HG02840 (cell line): Measurements from ENCODE around the gene TUBG2.
"Not testable (repeated sequence)": the region's sequence is repeated elsewhere in the genome, so short reads cannot be mapped to it uniquely, and the experiment has no call there.

Experiments used
- ATAC-seq: cut with Tn5 transposase; IDR thresholded peaks from one replicate; pipeline ENCODE4 v1.9.1; 2021; ENCODE audit warnings: mild to moderate bottlenecking, moderate library complexity, moderate number of reproducible peaks; ENCODE audit not compliant: unreplicated experiment, low FRiP score

The TUBG2 gene

DNA sequence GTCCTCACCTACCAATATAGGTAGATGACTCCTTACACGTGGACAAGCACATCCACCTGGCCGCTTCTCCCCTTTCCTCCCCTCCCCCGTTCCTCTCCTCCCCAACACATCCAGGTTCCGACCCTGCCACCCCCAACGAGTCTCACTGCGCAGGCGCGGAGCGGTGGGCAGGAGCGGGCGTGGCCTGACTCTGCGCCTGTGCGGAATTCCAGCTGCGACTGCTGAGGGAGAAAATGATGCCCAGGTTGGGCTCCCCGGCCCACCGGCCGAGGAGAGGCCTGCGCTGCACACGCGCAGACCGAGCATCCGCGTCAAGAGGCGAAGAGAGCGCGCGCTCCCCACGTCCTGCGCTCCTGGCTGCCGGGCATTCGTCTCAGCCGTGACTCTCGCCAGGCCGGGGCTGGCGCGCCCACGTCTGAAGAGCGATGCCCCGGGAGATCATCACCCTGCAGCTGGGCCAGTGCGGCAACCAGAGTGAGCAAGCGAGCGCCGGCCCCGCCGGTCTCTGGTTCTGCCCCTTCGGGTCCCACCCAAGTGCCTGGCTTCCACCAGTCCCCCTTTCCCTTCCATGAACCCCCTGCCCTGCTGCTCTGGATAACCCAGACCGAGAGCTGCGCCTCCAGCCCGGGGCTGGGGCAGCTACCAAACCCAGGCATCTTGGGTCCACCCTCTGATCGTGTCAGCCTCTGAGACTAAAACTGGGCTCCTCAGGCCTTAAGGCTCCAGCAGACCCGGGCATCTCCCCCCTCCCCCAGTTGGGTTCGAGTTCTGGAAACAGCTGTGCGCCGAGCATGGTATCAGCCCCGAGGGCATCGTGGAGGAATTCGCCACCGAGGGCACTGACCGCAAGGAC lies at the start of gene TUBG2:
Gene TUBG2, plus strand, starts transcription at position 206 of the 853 bp plus-strand sequence. Its CDS starts 220 bp downstream, at position 426.
- ATAC-seq, result peak; percentile 47

DNA sequence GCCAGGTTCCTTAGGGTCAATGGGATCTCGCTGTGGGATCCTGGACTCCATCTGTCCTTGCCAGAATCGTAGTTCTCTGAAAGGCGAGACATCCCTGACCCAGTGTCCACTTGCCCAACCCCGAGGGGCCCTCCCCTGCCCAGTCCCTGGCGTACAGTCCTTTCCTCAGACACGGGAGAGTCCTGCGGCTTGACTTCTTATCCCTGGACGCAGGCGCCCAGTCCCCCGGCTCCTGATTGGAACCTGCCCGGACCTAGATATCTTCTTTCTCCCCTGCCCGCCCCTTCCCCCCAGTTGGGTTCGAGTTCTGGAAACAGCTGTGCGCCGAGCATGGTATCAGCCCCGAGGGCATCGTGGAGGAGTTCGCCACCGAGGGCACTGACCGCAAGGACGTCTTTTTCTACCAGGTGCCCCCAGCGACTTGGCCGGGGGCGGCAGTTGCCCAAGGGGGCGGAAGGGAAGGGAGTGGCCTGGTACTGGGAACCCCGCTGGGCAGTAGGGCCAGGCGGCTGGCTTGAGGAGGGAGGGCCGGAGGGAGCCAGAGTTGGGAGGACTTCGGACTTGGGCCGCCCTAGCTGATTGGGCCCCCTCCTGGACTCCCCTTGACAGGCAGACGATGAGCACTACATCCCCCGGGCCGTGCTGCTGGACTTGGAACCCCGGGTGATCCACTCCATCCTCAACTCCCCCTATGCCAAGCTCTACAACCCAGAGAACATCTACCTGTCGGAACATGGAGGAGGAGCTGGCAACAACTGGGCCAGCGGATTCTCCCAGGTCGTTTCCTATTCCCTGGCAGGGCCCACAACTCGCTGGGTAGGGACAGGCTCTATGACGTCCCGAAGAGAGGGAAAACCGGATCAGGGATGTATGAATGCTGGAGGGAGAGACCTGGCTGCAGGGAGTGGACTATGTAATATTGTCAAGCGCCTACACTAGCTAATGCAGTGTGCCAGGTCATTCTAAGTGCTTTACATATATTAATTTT lies 49.0 kb upstream of the TUBG2 start:
- peak; percentile 11 for ATAC-seq

DNA sequence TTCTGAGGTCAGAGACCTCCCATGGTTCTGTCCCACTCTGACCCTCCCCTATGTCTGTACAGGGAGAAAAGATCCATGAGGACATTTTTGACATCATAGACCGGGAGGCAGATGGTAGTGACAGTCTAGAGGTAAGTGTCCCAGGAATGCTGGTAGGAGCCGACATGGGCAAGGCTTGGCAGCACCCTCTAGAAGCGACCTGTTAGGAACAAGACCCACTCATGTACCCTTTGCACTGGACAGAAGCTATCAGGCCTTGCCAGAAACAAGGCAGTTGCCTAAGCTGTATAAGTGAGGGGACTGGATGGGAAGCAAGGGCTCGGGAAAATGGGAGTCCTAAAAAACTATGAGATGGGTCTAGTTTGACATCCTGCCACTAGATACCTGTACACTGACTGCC lies 47.1 kb upstream of the TUBG2 start:
- no peak for ATAC-seq

DNA sequence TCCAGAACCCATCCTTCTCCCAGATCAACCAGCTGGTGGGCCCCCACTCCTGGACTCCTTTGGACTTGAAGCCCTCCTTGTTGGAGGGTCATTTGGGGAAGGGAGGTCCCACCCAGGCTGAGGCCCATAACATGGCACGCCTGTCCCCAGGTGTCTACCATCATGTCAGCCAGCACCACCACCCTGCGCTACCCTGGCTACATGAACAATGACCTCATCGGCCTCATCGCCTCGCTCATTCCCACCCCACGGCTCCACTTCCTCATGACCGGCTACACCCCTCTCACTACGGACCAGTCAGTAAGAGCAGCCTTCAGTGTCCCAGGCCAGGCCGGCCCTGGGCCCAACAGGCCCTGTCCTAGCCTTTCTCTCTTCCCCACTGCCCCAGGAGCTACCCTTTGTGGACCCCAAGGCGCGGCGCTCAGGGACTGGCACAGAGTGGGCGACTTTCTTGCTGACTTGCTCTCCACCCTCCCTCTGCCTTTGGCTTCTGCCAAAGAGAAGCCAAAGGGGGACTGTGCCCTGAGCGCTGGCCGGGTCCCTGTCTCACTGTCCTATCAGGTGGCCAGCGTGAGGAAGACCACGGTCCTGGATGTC lies 45.3 kb upstream of the TUBG2 start:
- ATAC-seq, result no peak

DNA sequence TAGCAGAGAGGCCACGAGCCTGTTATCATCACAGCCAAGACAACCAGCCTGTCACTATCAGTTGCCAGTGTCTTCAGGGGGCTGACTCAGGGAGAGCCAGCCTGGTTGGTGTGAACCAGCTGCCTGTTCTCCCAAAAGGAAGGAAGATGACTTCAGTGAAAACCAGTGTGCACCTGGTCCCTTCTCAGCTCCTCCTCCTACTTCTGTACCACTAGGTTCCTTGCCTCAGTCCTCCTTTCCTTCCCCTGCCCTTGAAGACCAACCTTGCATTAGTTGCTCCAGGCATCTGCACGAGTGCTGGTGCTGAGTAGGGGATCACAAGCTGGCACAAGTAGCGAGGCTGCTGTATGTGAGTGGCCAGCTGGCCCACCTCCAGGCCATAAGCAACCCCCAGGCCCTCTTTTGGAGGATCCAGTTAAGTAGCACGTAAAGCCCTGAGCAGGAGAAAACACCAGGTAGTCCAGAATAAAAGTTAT lies 41.1 kb upstream of the TUBG2 start:
- ATAC-seq, result no peak

DNA sequence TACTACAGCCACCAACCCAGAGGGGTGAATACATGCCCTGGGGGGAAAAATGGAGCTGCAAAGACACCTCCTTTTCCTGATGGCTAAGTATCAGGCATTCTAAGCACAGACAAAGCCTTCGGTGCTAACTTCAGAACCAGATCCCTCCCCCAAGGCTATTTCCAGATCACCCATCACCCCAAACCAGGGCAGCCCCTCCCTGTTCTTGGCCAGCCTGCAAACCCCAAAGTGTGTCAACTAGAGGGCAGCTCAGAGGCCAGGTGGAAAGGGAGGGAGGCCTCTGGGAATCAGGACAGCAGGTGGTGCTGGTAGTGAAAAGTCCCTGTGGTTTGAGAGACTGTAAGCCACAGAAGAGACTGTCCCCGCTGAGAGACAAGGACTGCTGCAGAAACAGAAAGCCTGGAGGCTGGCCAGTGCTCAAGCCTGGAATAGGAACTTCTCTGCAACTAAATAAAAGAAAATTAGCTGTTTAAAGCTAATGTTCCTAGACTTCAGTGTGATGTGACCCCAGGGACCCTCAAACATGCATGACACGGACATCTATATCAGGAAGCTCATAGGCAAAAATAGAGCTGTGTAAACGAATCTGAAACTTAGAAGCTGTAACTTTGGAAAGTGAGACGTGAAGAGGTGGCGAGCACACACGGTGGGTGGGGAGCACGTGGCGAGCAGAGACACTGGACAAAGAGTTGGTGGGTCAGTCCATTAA lies 40.5 kb upstream of the TUBG2 start:
- ATAC-seq, result no peak

DNA sequence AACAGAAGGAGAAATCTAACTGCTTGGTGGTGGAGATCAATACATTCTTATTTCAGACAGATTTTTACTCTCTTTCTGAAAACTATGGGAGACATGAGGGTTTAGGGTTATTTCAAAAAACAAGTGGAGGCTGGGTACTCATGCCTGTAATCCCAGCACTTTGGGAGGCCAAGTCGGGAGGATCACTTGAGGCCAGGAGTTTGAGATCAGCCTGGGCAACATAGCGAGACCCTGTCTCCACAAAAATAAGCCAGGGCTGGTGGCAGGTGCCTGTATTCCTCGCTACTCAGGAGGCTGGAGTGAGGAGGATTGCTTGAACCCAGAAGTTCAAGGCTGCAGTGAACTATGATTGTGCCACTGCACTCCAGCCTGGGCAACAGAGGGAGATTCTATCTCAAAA lies 37.1 kb upstream of the TUBG2 start:
- not testable (repeated sequence) for ATAC-seq

DNA sequence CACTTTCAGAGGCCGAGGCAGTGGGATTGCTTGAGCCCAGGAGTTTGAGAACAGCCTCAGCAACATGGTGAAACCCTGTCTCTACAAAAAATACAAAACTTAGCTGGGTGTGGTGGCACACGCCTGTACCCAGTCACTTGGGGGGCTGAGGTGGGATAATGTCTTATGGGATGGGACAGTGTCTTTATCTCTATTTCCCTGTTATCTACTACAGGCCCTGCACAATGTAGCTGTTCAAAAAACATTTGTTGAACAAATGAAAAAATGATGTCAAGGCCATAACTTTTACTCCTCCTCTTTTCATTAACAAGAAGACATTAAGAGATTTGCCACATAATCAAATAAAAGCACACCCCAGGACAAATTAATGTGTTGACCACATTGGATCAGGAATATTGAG lies 35.8 kb upstream of the TUBG2 start:
- no peak for ATAC-seq

DNA sequence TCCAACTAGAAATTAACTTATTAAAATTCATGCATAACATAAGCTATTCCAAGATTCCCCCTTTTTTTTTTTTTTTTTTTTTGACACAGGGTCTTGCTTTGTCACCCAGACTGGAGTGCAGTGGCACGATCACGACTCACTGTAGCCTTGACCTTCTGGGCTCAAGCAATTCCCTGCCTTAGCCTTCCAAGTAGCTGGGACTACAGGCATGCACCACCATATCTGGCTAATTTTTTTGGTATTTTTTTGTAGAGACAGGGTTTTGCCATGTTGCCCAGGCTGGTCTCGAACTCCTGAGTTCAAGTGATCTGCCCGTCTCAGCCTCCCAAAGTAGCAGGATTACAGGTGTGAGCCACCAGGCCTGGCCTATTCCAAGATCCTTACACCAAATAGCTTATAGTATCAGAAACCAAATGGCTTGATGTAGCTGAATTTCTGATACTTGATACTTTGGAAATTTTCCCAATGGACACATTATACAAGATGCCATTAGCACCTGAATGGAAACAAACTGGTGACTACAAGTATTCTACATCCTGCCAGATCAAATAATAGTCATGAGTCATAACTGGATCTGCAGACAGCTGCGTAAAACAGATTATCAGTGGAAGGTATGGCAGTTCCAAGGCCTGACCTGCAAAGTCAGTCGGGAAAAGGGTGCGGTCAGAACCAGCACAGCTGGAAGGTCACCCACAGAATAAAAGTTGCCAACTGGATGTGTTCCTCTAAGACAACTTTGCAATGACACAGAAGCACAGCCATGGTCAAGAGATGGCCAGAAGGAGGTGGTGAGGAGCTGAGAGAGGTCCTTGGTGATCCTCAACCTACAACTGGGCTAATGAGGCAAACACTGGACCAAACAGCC lies 35.1 kb upstream of the TUBG2 start:
- ATAC-seq, result no peak

DNA sequence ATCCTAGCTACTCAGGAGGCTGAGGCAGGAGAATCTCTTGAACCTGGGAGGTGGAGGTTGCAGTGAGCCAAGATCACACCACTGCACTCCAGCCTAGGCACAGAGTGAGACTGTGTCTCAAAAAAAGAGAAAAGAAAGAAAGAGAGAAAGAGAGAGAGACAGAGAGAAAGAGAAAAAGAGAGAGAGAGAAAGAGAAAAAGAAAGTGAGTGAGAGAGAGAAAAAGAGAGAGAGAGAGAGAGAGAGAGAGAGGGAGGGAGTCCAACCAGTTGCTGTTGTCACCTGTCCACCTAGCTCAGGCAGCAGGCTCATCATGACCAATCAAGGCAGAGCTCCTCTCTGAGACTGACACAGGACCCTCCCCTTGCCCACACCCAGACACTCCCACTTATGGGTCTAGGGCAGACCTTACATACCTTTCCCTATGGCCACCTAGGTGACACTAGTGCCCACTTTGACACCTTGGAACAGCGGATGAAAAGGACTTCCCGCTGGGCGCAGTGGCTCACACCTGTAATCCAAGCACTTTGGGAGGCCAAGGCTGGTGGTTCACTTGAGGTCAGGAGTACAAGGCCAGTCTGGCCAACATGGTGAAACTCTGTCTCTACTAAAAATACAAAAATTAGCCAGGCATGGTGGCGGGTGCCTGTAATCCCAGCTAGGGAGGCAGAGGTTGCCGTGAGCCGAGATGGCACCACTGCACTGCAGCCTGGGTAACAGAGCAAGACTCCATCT lies 31.9 kb upstream of the TUBG2 start:
- ATAC-seq, result not testable (repeated sequence)

DNA sequence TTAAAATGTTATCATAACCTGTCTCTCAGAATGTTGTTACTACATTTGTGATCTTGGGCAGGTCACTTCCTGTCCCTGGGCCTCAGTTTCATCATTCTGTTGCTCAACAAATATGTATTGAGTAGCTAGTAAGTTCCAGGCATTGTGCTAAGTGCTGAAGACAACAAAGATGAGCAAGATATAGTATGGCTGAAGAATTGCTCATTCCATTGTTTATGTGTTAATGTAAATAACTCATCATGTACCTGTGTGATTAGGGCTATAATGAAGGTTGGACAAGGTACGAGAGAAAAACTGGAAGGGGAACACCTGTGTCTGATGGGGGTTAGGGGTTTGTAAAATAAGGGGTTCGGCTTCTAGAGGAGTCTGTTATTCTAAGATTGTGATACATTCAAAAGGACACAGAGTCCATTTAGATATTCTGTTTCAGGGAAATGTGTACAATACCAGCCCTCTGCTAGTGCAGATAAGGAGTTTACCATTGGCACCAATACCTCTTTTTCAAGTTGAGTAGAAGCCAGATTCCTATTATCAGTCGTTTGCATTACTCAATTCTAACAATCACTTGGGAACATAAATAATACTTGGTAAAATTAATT lies 29.6 kb upstream of the TUBG2 start:
- no peak for ATAC-seq

DNA sequence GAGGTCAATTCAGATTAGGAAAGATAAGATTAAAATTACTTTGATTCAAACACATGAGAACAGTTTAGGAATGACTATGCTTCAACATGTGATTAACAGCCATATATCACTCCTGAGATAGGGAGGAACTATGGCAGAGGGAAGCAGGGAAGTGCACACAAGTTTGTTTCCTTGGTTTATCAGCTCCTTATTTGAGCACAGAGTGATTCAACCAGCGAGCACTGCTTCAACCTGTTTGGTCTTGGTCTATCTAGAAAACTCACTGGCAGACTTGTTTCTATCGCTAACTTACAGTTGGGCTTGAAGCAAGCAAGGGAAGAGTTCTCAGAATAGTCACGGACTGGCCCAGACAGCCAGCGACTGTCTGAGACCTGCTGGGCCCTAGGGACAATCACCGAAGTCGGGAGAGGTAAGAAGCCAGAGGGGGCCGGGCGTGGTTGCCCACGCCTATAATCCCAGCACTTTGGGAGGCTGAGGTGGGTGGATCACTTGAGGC lies 26.1 kb upstream of the TUBG2 start:
- no peak for ATAC-seq

DNA sequence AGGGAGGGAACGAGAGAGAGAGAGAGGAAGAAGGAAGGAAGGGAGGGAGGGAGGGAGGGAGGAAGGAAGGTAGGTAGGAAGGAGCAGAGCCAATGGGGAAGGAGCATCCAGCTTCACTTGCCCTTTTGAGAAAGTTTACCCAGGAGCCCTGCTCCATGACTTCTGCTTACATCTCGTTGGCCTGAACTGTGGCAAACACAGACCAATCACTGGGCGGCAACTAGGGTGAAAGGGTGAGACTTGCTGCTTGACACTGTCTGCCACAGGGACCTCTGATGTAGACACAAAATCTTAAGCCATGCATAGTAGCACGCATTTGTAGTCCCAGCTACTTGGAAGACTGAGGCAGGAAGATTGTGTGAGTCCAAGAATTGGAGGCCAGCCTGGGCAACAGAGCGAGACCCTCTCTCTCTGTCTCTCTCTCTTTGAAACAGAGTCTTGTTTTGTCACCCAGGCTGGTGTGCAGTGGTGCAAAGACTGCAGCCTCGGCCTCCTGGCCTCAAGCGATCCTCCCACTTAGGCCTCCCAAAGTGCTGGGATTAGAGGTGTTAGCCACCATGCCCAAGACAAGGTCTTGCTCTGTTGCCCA lies 19.5 kb upstream of the TUBG2 start:
- ATAC-seq, result no peak

DNA sequence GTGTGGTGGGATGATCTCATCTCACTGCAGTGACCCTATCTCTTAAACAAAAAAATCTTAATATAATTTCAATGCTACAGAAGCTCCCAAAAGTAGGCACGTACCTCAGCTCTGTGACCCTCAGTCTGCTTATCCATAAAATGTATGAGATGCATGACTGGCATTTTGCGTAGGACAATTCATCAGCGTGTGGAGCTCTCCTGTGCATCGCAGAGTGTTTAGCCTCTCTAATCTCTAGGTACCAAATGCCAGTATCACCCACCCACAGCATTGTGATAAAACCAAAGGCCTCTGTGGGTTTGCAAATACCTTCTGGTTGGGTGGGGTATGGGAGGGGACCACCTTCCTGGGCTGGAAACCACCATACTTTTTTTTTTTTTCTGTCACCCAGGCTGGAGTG lies 19.0 kb upstream of the TUBG2 start:
- ATAC-seq, result no peak

DNA sequence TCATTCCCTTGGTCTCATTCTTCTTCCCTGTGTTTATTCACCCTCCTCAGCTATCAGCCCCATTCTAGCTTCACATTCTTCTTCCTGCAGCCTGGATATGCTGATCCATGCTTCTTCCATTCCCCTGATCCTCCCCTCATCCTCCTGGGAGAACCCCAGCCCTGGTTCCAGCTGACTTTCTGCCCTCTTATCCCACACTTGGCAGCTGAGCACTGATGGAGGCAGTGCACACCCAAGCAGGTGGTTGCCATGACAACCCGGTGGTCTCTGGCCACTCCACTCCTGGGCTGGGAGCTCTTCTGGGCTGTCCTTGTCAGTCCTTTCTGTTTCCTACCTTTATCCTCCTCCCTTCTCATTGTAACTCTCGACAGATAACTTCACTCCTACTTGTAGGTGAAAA lies 16.7 kb upstream of the TUBG2 start:
- no peak for ATAC-seq

DNA sequence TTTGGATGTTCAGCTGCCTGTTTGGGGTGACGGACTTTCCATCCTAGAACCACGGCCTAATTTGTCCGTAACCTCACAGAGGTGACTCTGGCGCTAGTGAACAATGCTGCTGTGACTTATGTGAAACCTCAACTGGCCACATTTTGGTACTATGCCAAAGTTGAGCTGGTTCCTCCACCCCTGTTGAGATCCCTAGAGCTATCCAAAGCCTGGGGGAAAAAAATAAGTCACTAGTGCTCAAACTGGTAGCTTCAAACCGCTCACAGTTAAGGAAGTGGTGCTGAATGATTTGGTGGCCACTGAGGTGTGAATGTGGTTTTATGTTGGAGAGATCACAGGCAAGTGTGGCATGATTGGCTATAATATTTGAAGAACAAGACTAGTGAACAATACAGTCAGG lies 11.3 kb upstream of the TUBG2 start:
- ATAC-seq, result no peak

DNA sequence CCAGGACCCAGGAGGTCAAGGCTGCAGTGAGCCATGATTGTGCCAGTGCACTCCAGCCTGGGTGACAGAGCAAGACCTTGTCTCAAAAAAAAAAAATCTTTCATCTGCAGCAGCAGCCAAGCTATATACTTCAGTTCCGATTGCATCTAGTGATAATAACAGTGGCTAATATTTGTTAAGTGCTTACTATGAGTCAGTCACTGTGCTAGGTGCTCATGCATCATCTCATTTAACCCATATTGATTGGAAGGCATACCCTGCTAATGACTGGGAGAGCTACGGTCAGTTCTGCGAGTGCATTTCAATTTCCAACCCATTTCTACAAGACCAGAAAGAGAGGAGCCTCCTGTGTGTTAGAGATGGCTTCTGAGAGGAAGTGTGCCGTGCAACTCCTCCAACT lies 7.7 kb upstream of the TUBG2 start:
- no peak for ATAC-seq
